Left kidney (tissue), 1 donor: ENCODE measurements around the gene SH3BGRL. TPM values are rescaled to one million over a fixed set of nuclear protein-coding genes. Genes with fewer than 3 reads are reported as not detected.

Experiments
- polyA plus RNA-seq: library from polyadenylated mRNA; unstranded; fragments of 120-200 nt; gene quantifications from one replicate; pipeline ENCODE4 v1.2.1, GENCODE V29; 2013; ENCODE audit not compliant: insufficient read length

Gene SH3BGRL
- polyA plus RNA-seq, 1 donor = 200 TPM

Other genes with a start within 250 kb of the SH3BGRL start
- gene HMGN5, start 189 bp upstream of the SH3BGRL start, polyA plus RNA-seq = 52.8 TPM